Esophagus squamous epithelium (tissue), 5 donors: Measurements from ENCODE around the gene POLR2H. TPM values are rescaled to one million over a fixed set of nuclear protein-coding genes. Genes with fewer than 3 reads are reported as not detected.

Source experiments
- DNase-seq: peaks from one replicate; lab custom pipeline; 2025; lab: John Stamatoyannopoulos, UW
- H3K27ac ChIP-seq, 4 donors: fragments of 200-600 bp; sonication (generic); one replicate each; pipeline ENCODE4 v1.5.1; 2016 to 2019; ENCODE audit warnings: mild to moderate bottlenecking in 1 of 4
- H3K27me3 ChIP-seq, 4 donors: fragments of 200-600 bp; sonication (generic); 1 replicate in 3 of 4; 2 replicates in 1 of 4; pipeline versions ENCODE4 v1.5.1 to v1.6.0; 2017 to 2021; ENCODE audit warnings: antibody characterized with exemption in 1 of 4
- H3K36me3 ChIP-seq, 3 donors: fragments of 200-600 bp; sonication (generic); one replicate each; pipeline ENCODE4 v1.5.1; 2016 to 2019
- H3K4me1 ChIP-seq, 3 donors: fragments of 200-600 bp; sonication (generic); one replicate each; pipeline ENCODE4 v1.5.1; 2017 to 2019
- H3K4me3 ChIP-seq, 4 donors: fragments of 200-600 bp; sonication (generic); 1 replicate in 3 of 4; 2 replicates in 1 of 4; pipeline ENCODE4 v1.5.1; 2016 to 2019; ENCODE audit warnings: mild to moderate bottlenecking in 2 of 4, moderate library complexity in 1 of 4
- H3K9me3 ChIP-seq, 3 donors: fragments of 200-600 bp; sonication (generic); one replicate each; pipeline ENCODE4 v1.5.1; 2016 to 2019
- CTCF ChIP-seq, 6 experiments: fragments of 450-650 bp in 4 of 6; fragments of 200-600 bp in 2 of 6; sonication (generic) in 2 of 6; IDR thresholded peaks; one replicate each; pipeline ENCODE4 v1.5.1; 2016 to 2019; ENCODE audit warnings: antibody characterized with exemption in 6 of 6, mild to moderate bottlenecking in 4 of 6, moderate library complexity in 4 of 6
- POLR2A ChIP-seq, 4 donors: fragments of 450-650 bp; IDR thresholded peaks; one replicate each; pipeline ENCODE4 v1.6.1; 2017; ENCODE audit warnings: antibody characterized with exemption in 4 of 4, mild to moderate bottlenecking in 4 of 4, moderate library complexity in 3 of 4
- WGBS, 2 donors: methylation state at CpG; one replicate each; pipeline ENCODE4 v1.1.5; 2018; 5-methylcytosine and 5-hydroxymethylcytosine counted together
- intact Hi-C: fragments of 100-400 bp; cut with DNase I; formaldehyde crosslinking; loops from one replicate; pipeline ENCODE4 v1.15.0; 2022
- total RNA-seq, 4 donors: library from RNA; depleted of rRNA; stranded (reverse); fragments of >200 nt; gene quantifications; one replicate each; pipeline ENCODE4 v1.1.0, GENCODE V29; 2016
- donor health status: DM: yes; HTN: yes; CAD: no.

POLR2H gene
- total RNA-seq, 4 donors from 2014 or later, result 49.5 to 98.5 (median 64.9) TPM

- Histone ChIP-seq H3K36me3 (no peaks in the 10 kb centered on the region), H3K27ac (no peak overlapping the region), H3K4me1 (no peaks in the 10 kb centered on the region), H3K9me3 (no peaks in the 10 kb centered on the region), H3K27me3 (peaks cover 0 to 26% (median 0%) of the 10 kb centered on the region in 4 donors), H3K4me3 (no peak overlapping the region)
- 40 to 46% methylated on average over 1 to 2 of the region's 8 CpGs for WGBS, 2 donors
- intact Hi-C loops, result no loop called here
- no peak for DNase-seq
- TF ChIP-seq POLR2A (IDR thresholded peaks at IDR 0.05) (no peak), CTCF (IDR thresholded peaks at IDR 0.05) (no peak)
Observed at GRCh38 chr3:184388936-184389230, 27.4 kb downstream of the POLR2H start.

GRCh38 chr3:184389384-184389783, 27.9 kb downstream of the POLR2H start:
- Histone ChIP-seq H3K4me3 (no peak overlapping the region), H3K36me3 (no peaks in the 10 kb centered on the region), H3K4me1 (no peaks in the 10 kb centered on the region), H3K9me3 (no peaks in the 10 kb centered on the region), H3K27ac (no peak overlapping the region), H3K27me3 (peaks cover 0 to 21% (median 0%) of the 10 kb centered on the region in 4 donors)
- intact Hi-C loops, result no loop called here
- TF ChIP-seq CTCF (IDR thresholded peaks at IDR 0.05), result no peak
- no peak for TF ChIP-seq POLR2A (IDR thresholded peaks at IDR 0.05)
- 49 to 57% methylated on average over 3 to 5 of the region's 5 CpGs for WGBS, 2 donors
- DNase-seq, result no peak

- no peak overlapping the region for H3K4me3 ChIP-seq
- TF ChIP-seq POLR2A (IDR thresholded peaks at IDR 0.05) (no peak), CTCF (IDR thresholded peaks at IDR 0.05) (no peak)
- H3K4me1 ChIP-seq, result no peaks in the 10 kb centered on the region
- peaks cover 0 to 17% (median 0%) of the 10 kb centered on the region in 4 donors for H3K27me3 ChIP-seq
- no peak overlapping the region for H3K27ac ChIP-seq
- no peaks in the 10 kb centered on the region for H3K9me3 ChIP-seq
- DNase-seq, result no peak
- no peaks in the 10 kb centered on the region for H3K36me3 ChIP-seq
- WGBS, 2 donors, result 62 to 87% methylated on average over 5 of the region's 5 CpGs
- intact Hi-C loops, result no loop called here
Observed at GRCh38 chr3:184389935-184390528, 28.5 kb downstream of the POLR2H start.

GRCh38 chr3:184391266-184391665, 29.8 kb downstream of the POLR2H start:
- TF ChIP-seq POLR2A (IDR thresholded peaks at IDR 0.05) (no peak), CTCF (IDR thresholded peaks at IDR 0.05) (no peak)
- Histone ChIP-seq H3K9me3 (no peaks in the 10 kb centered on the region), H3K27ac (no peak overlapping the region), H3K36me3 (no peaks in the 10 kb centered on the region), H3K4me1 (no peaks in the 10 kb centered on the region), H3K4me3 (no peak overlapping the region), H3K27me3 (peaks cover 0 to 12% (median 0%) of the 10 kb centered on the region in 4 donors)
- no peak for DNase-seq
- 59 to 80% methylated on average over 3 of the region's 3 CpGs for WGBS, 2 donors
- intact Hi-C loops, result no loop called here

GRCh38 chr3:184395320-184395660, 33.8 kb downstream of the POLR2H start:
- Histone ChIP-seq H3K4me1 (no peaks in the 10 kb centered on the region), H3K36me3 (no peaks in the 10 kb centered on the region), H3K4me3 (no peak overlapping the region), H3K27ac (no peak overlapping the region), H3K9me3 (no peaks in the 10 kb centered on the region), H3K27me3 (peaks cover 0 to under 1% (median 0%) of the 10 kb centered on the region in 4 donors)
- TF ChIP-seq CTCF (IDR thresholded peaks at IDR 0.05) (no peak), POLR2A (IDR thresholded peaks at IDR 0.05) (no peak)
- WGBS, 2 donors, result 65% methylated on average over 5 of the region's 5 CpGs; no CpG with 5 or more reads in 1 of the 2 donors
- DNase-seq, result no peak
- intact Hi-C loops, result no loop called here
